ENCODE data around the gene C8G.

Gene C8G

GRCh38 chr9:136982232-136983051 is 37.4 kb downstream of the C8G start, which contains the start of gene LCNL1:
TSS of gene LCNL1 (plus strand) at chr9:136982993. CDS start at chr9:136983587, 594 bp downstream.
- no peak for DNase-seq (ENCODE audit: low spot score)

- no peak for DNase-seq (ENCODE audit: low spot score)
These were observed 38.1 kb downstream of the C8G start for GRCh38 chr9:136983167-136983566.

- no peak for DNase-seq (ENCODE audit: low spot score)
These were observed 38.7 kb downstream of the C8G start for GRCh38 chr9:136983656-136984314.

GRCh38 chr9:136984464-136985026 is 39.5 kb downstream of the C8G start:
- no peak for DNase-seq (ENCODE audit: low spot score)

GRCh38 chr9:136985027-136985602 is 40.1 kb downstream of the C8G start:
- DNase-seq (ENCODE audit: low spot score): no peak

GRCh38 chr9:136985853-136986252 is 40.8 kb downstream of the C8G start:
- DNase-seq (ENCODE audit: low spot score): no peak

GRCh38 chr9:136988872-136989271 is 43.8 kb downstream of the C8G start:
- DNase-seq (ENCODE audit: low spot score): no peak

- no peak for DNase-seq (ENCODE audit: low spot score)
These were observed 45.3 kb downstream of the C8G start for GRCh38 chr9:136990242-136990911.

GRCh38 chr9:136991993-136992818 is 47.2 kb downstream of the C8G start, which contains the start of gene PAXX:
TSS of gene PAXX (plus strand) at chr9:136992422. CDS start at chr9:136992444, 22 bp downstream.
- peak; percentile 95 for DNase-seq (ENCODE audit: low spot score)

GRCh38 chr9:136992819-136993369 is 47.9 kb downstream of the C8G start:
- DNase-seq (ENCODE audit: low spot score): no peak

GRCh38 chr9:136994180-136994887 is 49.3 kb downstream of the C8G start:
- DNase-seq (ENCODE audit: low spot score): no peak

GRCh38 chr9:136994888-136995230 is 49.8 kb downstream of the C8G start:
- DNase-seq (ENCODE audit: low spot score): no peak

- no peak for DNase-seq (ENCODE audit: low spot score)
These were observed 50.3 kb downstream of the C8G start for GRCh38 chr9:136995362-136995761.

GRCh38 chr9:136995772-136996311 is 50.8 kb downstream of the C8G start:
- no peak for DNase-seq (ENCODE audit: low spot score)

All from activated CD4-positive, alpha-beta T cell treated with anti-CD3 and anti-CD28 coated beads, Interleukin-2, Interleukin-4, amounts not matched to agents 100 ng/mL and 50 ng/mL, durations not matched to agents 16 hours and 8 hours (primary cell).